Right lung (tissue), 10 donors: ENCODE measurements around the gene PRND. TPM values are rescaled to one million over a fixed set of nuclear protein-coding genes. Genes with fewer than 3 reads are reported as not detected.

ENCODE experiments used
- DNase-seq, 2 donors: peaks; one replicate each; pipeline ENCODE4 v3.0.0-alpha.2; 2013
- long read RNA-seq, 8 donors: transcript quantifications; one replicate each; lab custom pipeline, GENCODE V29; 2026
- polyA plus RNA-seq, 5 donors: library from polyadenylated mRNA; unstranded; fragments of 120-200 nt; gene quantifications; one replicate each; pipeline versions ENCODE4 v1.2.1 to v1.2.3, GENCODE V29; 2013; ENCODE audit warnings: inconsistent platforms in 1 of 5, low replicate concordance in 1 of 5; ENCODE audit not compliant: insufficient read length in 5 of 5, insufficient read depth in 1 of 5

Gene PRND
- 10 to 100 TPM; 15.0 to 24.2 (median 15.4) TPM for polyA plus RNA-seq
- long read RNA-seq, donor 1, transcript PRND-201 (2 exons, 3,980 nt), result major isoform, 12 of 42 reads
- long read RNA-seq, donor 1, partial matches to known transcripts, result 30 of 42 reads
- long read RNA-seq, donor 1, other reads (novel, unspliced or antisense), result 0 of 42 reads
- long read RNA-seq, donor 2, transcript PRND-201 (2 exons, 3,980 nt), result major isoform, 13 of 13 reads
- long read RNA-seq, donor 2, partial matches to known transcripts, result 0 of 13 reads
- long read RNA-seq, donor 2, other reads (novel, unspliced or antisense), result 0 of 13 reads
- long read RNA-seq, donor 3, transcript PRND-201 (2 exons, 3,980 nt), result major isoform, 11 of 11 reads
- long read RNA-seq, donor 3, partial matches to known transcripts, result 0 of 11 reads
- long read RNA-seq, donor 3, other reads (novel, unspliced or antisense), result 0 of 11 reads
- long read RNA-seq, donor 4, transcript PRND-201 (2 exons, 3,980 nt), result major isoform, 6 of 6 reads
- long read RNA-seq, donor 4, partial matches to known transcripts, result 0 of 6 reads
- long read RNA-seq, donor 4, other reads (novel, unspliced or antisense), result 0 of 6 reads
- long read RNA-seq, donor 5, transcript PRND-201 (2 exons, 3,980 nt), result major isoform, 9 of 9 reads
- long read RNA-seq, donor 5, partial matches to known transcripts, result 0 of 9 reads
- long read RNA-seq, donor 5, other reads (novel, unspliced or antisense), result 0 of 9 reads
- long read RNA-seq, donor 6, transcript PRND-201 (2 exons, 3,980 nt), result major isoform, 17 of 17 reads
- long read RNA-seq, donor 6, partial matches to known transcripts, result 0 of 17 reads
- long read RNA-seq, donor 6, other reads (novel, unspliced or antisense), result 0 of 17 reads
- long read RNA-seq, donor 7, transcript PRND-201 (2 exons, 3,980 nt), result major isoform, 18 of 18 reads
- long read RNA-seq, donor 7, partial matches to known transcripts, result 0 of 18 reads
- long read RNA-seq, donor 7, other reads (novel, unspliced or antisense), result 0 of 18 reads
- long read RNA-seq, donor 8, transcript PRND-201 (2 exons, 3,980 nt), result major isoform, 5 of 5 reads
- long read RNA-seq, donor 8, partial matches to known transcripts, result 0 of 5 reads
- long read RNA-seq, donor 8, other reads (novel, unspliced or antisense), result 0 of 5 reads

DNA sequence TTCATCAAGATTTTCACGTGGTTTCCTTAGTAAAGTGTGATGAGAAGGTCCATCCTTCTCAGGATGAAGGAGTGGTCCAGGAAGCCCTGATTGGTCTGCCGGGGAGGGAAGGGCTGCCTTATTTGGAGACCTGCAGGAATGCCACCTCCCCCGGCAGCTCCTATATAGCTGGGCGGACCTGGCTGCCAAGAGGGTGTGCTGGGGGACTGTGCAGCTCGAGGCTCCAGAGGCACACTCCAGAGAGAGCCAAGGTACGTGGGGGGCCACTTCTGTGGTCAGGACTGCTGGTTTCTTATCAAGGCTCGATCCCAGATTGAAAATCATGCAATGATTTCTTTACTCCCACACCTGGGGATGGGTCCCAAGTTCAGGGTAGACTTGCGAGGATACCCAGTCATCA is at the start of gene PRND:
Gene PRND (plus strand): TSS at position 191 of the 400 bp plus-strand sequence. CDS start 2,643 bp downstream, outside the sequence.
- DNase-seq, result no peak

GRCh38 chr20:4672948-4673347 is 48.8 kb upstream of the PRND start:
- DNase-seq, result no peak

DNA sequence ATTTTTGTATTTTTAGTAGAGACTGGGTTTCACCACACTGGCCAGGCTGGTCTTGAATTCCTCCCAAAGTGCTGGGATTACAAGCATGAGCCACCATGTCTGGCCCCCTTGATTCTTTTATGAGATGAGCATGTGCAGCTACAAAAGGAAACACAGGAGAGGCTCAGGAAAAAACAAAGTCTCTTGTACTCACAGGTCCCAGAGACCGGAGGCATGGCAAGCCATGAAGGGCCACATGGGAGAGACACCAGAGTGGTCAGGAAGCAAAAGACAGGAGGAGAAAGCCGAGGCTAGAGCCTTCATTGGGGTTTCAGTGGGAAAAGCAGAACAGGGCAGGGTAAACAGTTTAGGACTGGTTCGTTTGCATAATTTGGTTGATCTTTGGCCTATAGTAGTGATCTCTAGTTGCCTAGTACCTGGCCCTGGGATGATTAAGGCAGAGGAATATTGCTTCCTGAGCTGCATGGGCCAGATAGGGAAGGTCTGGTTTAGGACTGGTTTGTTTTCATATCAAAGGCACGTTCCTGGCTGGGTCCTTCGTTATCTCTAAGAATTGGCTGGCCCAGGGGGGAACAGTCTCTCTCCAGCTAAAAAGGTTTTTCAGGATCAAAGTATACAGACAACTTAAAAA is 48.2 kb upstream of the PRND start:
- no peak for DNase-seq

DNA sequence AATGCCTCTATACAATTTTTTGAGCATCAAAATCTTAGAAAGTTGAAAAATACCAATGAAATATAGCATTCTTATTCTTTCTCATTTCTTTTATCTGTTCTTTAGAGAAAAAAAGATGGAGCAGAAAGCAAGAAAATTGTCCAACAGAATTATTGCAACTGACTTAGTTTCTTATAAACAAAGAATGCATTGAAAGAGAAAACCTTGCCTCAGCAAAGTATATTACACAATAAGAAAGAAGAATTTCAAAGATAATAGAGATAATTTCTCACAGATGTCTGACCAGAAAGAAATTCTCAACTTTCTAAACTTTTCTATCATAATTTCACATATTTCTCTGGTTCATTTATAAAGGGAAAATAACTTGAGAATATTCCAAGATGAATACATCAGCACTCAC is 47.0 kb upstream of the PRND start:
- DNase-seq, result no peak

- DNase-seq, result no peak
These were observed 43.9 kb upstream of the PRND start for GRCh38 chr20:4677846-4678245.

DNA sequence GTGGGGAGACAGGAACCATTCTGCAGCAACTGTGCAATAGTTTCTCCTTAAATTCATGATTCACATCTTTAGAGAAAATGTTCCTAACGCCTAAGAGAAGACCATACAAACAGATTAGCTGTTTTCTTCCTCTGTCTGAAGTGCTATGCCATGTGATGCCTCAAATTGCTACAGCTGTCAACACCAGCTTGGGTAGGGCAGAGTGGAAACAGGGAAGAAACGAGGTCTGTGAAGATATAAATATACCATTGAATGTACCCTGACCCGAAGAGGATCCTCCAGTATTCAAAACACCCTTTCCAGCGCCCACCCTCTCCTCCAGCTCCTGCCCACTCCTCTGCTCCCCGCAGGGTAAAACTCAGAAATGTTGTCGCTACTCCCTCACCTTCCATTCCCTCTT is 40.3 kb upstream of the PRND start:
- DNase-seq, result no peak

- DNase-seq, result no peak
These were observed 39.7 kb upstream of the PRND start for GRCh38 chr20:4681991-4682401.

DNA sequence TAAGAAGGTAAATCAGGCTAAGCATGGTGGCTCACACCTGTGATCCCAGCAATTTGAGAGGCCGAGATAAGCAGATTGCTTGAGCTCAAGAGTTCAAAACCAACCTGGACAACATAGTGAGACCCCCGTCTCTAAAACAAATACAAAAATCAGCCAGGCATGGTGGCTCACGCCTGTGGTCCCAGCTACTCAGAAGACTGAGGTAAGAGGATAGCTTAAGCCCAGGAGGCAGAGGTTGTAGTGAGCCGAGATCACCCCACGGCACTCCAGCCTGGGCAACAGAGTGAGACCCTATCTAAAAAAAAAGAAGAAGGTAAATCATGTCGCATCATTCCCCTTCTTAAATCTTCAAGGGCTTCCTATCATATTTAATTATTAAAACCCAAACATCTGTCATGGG is 39.0 kb upstream of the PRND start:
- no peak for DNase-seq

DNA sequence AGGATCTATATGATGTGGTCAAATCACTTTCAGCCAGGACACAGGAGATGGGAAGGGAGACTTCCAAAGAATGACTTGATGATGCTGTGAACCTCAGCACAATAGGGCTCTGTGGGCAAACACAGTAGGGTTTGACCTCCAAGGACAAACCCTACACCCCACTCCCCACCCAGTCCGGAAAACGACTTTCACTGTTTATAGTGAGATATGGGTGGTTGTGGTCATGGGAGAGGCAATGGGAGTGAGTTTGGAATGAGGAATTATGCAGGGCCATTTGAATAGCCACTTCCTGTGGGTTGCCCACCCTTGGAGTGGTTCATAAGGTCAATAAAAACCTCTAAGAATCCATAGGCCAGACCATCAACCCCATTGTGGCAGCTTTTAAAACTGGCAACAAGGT is 38.4 kb upstream of the PRND start:
- no peak for DNase-seq

GRCh38 chr20:4684837-4685413 is 36.8 kb upstream of the PRND start:
- no peak for DNase-seq

GRCh38 chr20:4685923-4686221 is 35.8 kb upstream of the PRND start:
- no peak for DNase-seq

- no peak for DNase-seq
These were observed 33.4 kb upstream of the PRND start for GRCh38 chr20:4688305-4688704.

DNA sequence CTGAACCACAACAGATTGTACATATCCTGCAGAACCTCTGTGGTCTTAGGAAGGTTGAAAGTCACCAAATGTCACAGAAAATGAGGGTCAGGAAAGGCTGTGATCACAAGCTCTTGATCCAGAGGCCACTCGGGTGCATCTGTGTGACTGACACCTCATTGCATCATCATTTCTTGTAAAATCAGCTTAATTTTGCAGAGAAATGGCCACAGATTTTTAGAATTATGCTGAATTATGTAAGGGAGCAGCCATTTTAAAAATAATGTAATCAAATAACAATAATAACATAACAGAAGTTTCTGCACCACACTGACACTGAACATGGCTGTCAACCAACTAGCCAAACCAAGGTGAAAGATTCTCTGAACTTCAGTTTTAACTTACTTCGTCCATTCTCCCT is 32.5 kb upstream of the PRND start:
- DNase-seq, result no peak

DNA sequence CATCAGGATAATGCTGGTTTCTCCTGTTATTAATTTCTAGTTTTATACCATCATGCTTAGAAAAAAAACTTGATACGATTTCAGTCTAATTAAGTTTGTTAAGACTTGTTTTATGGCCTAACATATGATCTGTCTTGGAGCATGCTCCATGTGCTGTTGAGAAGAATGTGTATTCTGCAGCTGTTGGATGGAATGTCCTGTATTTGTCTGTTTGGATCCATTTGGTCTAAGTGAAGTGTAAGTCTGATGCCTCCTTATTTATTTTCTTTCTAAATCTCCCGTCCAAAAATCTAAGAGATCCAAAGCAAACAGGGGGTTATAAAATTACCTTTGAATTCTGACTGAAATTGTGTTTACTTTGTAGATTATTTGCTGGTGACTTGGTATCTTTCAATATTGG is 30.0 kb upstream of the PRND start:
- DNase-seq, result no peak

- no peak for DNase-seq
These were observed 27.6 kb upstream of the PRND start for GRCh38 chr20:4694076-4694475.

DNA sequence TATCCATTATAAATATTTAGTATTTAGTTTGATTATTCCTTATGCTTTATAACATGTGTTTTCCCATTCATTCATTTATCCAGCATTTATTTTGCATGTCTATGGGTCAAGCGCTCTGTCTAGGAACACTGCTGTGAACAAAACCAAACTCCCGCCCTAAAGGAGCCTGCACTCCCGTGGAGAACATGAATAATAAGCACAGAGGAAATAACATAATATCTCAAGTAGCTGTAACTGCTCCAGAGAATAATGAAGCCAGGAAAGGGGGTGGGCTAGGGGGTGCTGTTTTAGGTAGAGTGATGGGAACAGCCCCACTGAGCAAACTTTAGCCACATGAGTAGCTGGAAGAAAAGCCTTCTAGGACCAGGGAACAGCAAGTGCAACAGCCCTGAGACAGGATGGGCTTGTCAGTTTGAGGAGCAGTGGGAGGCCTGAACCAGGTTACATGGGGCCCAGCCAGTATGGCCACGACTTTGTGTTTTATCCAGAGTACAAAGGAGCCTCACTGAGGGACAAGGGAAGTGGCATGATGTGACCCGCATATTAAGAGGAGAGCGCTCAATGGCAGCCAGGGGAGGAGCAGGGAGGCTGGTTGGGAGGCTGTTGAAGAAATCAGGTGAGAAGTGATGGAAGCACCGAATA is 24.4 kb upstream of the PRND start:
- no peak for DNase-seq

DNA sequence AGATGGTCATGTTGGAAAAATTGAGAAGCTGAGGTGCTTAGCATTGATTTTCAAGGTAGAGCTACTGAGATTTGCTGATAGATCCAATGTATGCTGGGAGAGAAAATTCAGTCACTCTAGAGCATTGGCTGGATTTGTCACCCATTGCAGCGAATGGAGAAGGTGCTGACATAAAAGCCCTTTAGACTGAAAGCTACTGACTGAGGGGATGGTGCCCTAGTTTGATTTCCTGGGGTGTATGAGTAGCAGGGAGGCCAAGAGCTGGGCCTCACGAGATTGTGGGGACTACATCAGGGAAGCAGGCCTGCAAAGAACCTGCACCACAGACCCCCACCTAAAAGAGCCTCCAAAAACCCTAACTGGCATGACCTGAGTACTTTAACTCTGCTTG is 23.9 kb upstream of the PRND start:
- DNase-seq, result no peak

GRCh38 chr20:4699216-4699615 is 22.5 kb upstream of the PRND start:
- no peak for DNase-seq

- DNase-seq, result no peak
These were observed 21.8 kb upstream of the PRND start for GRCh38 chr20:4699957-4700356.

GRCh38 chr20:4702562-4703280 is 19.0 kb upstream of the PRND start:
- DNase-seq, result no peak

DNA sequence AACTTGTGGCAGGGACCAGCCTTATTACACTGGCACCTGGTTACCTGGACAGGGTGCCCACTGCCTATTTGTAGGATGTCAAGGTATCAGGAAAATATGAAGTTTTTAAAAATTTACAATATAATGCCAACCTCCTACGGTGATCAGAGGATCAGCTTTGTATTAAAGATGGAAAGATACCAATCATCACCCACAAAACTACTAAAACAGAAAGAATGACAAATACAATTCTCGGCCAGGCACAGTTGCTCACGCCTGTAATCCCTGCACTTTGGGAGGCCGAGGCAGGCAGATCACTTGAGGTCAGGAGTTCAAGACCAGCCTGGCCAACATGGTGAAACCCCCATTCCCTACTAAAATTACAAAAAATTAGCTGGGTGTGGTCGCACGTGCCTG is 18.4 kb upstream of the PRND start:
- DNase-seq, result no peak
